K562 (cell line): ENCODE measurements around the gene IMP4. TPM values are rescaled to one million over a fixed set of nuclear protein-coding genes. Genes with fewer than 3 reads are reported as not detected.
A peak's percentile ranks its signal among the peaks of the same experiment; 100 is the strongest.

Source experiments
- ATF3 ChIP-seq, 2 experiments: fragments of 450-650 bp in 1 of 2; sonication (generic) in 1 of 2; formaldehyde crosslinking in 1 of 2; IDR thresholded peaks in 1 of 2; conservative IDR thresholded peaks in 1 of 2; 2 replicates each; pipeline versions ENCODE4 v1.6.1 to v1.8.1; 2016 to 2023; ENCODE audit warnings: mild to moderate bottlenecking in 2 of 2, moderate library complexity in 2 of 2, inconsistent platforms in 1 of 2, missing genetic modification reagents in 1 of 2
- BRD4 ChIP-seq: fragments of 200-600 bp; sonication (generic); IDR thresholded peaks from 2 replicates; pipeline ENCODE4 v1.6.1; 2017; ENCODE audit warnings: inconsistent platforms
- COPS2 ChIP-seq: fragments of 450-650 bp; conservative IDR thresholded peaks from 2 replicates; pipeline ENCODE4 v1.6.1; 2016; ENCODE audit warnings: mild to moderate bottlenecking, moderate library complexity
- E2F8 ChIP-seq: fragments of 450-650 bp; IDR thresholded peaks from 2 replicates; pipeline ENCODE4 v1.7.1; 2018; ENCODE audit warnings: mild to moderate bottlenecking, low read depth; ENCODE audit not compliant: partially characterized antibody
- HMG20B ChIP-seq: fragments of 250-450 bp; sonication (Bioruptor Pico); IDR thresholded peaks from 2 replicates; pipeline ENCODE4 v1.5.0; 2021; ENCODE audit warnings: mild to moderate bottlenecking
- L3MBTL2 ChIP-seq: fragments of 450-650 bp; IDR thresholded peaks from 2 replicates; pipeline ENCODE4 v1.6.1; 2016; ENCODE audit warnings: mild to moderate bottlenecking, moderate library complexity
- MED1 ChIP-seq: sonication (generic); formaldehyde crosslinking; IDR thresholded peaks from 2 replicates; pipeline ENCODE4 v1.8.1; 2023; ENCODE audit warnings: missing genetic modification reagents, borderline replicate concordance
- NR3C1 ChIP-seq: sonication (generic); formaldehyde crosslinking; IDR thresholded peaks from 2 replicates; pipeline ENCODE4 v1.8.1; 2022; ENCODE audit warnings: missing genetic modification reagents
- PHB2 ChIP-seq: fragments of 450-650 bp; IDR thresholded peaks from 2 replicates; pipeline ENCODE4 v1.6.1; 2017; ENCODE audit warnings: low read depth
- RUNX1 ChIP-seq: sonication (generic); IDR thresholded peaks from 2 replicates; pipeline ENCODE4 v1.6.1; 2016; ENCODE audit warnings: antibody characterized with exemption, low read depth
- SIN3B ChIP-seq: fragments of 450-650 bp; IDR thresholded peaks from 2 replicates; pipeline ENCODE4 v1.6.1; 2017; ENCODE audit warnings: low read depth, mild to moderate bottlenecking, moderate library complexity
- TAL1 ChIP-seq: fragments of 450-650 bp; IDR thresholded peaks from 2 replicates; pipeline ENCODE4 v1.6.1; 2016; ENCODE audit warnings: mild to moderate bottlenecking
- ZFX ChIP-seq: sonication (generic); formaldehyde crosslinking; IDR thresholded peaks from 2 replicates; pipeline ENCODE4 v1.8.0; 2022; ENCODE audit warnings: mild to moderate bottlenecking, missing genetic modification reagents, moderate library complexity
- ZNF589 ChIP-seq: fragments of 200-800 bp; sonication (Bioruptor generic); IDR thresholded peaks from 2 replicates; pipeline ENCODE4 v1.6.1; 2016; ENCODE audit warnings: low read depth, missing genetic modification characterization, missing compliant biosample characterization
- polyA plus RNA-seq, 8 experiments: library from polyadenylated mRNA; depleted of rRNA in 4 of 8; stranded (reverse) in 5 of 8; unstranded in 3 of 8; fragments of >200 nt; fragmentation: Nextera tagmentation in 2 of 8; fragmentation: Illumina TruSeq in 1 of 8; extraction: Ambion mirVana in 2 of 8; extraction: Trizol in 1 of 8; gene quantifications; 2 replicates each; pipeline versions ENCODE4 v1.2.1 to v1.2.3, GENCODE V29; 2011 to 2014; ENCODE audit warnings: inconsistent platforms in 1 of 8, missing spikeins in 1 of 8
- total RNA-seq, 7 experiments: library from RNA; depleted of rRNA in 6 of 7; stranded (reverse); fragments of >200 nt in 6 of 7; fragmentation: Illumina TruSeq in 2 of 7; extraction: Trizol in 2 of 7; gene quantifications; 2 replicates each; pipeline versions ENCODE4 v1.2.1 to v1.2.3, GENCODE V29; 2011 to 2021; ENCODE audit warnings: low replicate concordance in 1 of 7
- TF ChIP-seq, protein P1 (sequence below): fragments of 150-350 bp; IDR thresholded peaks from 2 replicates; pipeline ENCODE4 v1.6.1; 2014; ENCODE audit warnings: low read depth, mild to moderate bottlenecking, low read length, borderline replicate concordance
- TF ChIP-seq, protein P2 (sequence below): fragments of 150-350 bp; conservative IDR thresholded peaks from 2 replicates; pipeline ENCODE4 v1.6.1; 2014; ENCODE audit warnings: low read length
- TF ChIP-seq, protein P3 (sequence below): IDR thresholded peaks from 2 replicates; pipeline ENCODE4 v1.6.1; 2014; ENCODE audit warnings: antibody characterized with exemption

Gene IMP4
- total and polyA plus RNA-seq, 9 of the 15 experiments (the other 6 are each of a cell fraction or from before 2014, with no cell fraction given), result 35.4 to 209 (median 100.0) TPM

- TF ChIP-seq, protein P1, sequence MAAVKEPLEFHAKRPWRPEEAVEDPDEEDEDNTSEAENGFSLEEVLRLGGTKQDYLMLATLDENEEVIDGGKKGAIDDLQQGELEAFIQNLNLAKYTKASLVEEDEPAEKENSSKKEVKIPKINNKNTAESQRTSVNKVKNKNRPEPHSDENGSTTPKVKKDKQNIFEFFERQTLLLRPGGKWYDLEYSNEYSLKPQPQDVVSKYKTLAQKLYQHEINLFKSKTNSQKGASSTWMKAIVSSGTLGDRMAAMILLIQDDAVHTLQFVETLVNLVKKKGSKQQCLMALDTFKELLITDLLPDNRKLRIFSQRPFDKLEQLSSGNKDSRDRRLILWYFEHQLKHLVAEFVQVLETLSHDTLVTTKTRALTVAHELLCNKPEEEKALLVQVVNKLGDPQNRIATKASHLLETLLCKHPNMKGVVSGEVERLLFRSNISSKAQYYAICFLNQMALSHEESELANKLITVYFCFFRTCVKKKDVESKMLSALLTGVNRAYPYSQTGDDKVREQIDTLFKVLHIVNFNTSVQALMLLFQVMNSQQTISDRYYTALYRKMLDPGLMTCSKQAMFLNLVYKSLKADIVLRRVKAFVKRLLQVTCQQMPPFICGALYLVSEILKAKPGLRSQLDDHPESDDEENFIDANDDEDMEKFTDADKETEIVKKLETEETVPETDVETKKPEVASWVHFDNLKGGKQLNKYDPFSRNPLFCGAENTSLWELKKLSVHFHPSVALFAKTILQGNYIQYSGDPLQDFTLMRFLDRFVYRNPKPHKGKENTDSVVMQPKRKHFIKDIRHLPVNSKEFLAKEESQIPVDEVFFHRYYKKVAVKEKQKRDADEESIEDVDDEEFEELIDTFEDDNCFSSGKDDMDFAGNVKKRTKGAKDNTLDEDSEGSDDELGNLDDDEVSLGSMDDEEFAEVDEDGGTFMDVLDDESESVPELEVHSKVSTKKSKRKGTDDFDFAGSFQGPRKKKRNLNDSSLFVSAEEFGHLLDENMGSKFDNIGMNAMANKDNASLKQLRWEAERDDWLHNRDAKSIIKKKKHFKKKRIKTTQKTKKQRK, result no peak
- TF ChIP-seq NR3C1 (CRISPR knock-in tag), result no peak
- peak; percentile 91 for TF ChIP-seq ZNF589 (CRISPR knock-in tag)
- peak; percentile 63 for TF ChIP-seq L3MBTL2
- TF ChIP-seq COPS2, result no peak
- no peak for TF ChIP-seq RUNX1
- TF ChIP-seq E2F8, result no peak
- TF ChIP-seq BRD4, result no peak
- TF ChIP-seq MED1 (CRISPR knock-in tag), result no peak
- TF ChIP-seq ZFX (CRISPR knock-in tag), result peak; percentile 11; the same call in 1 of the 2 replicates
- TF ChIP-seq ATF3 (IDR thresholded peaks at IDR 0.05), result peak; percentile 78
- no peak; the same call in 1 of the 2 replicates for TF ChIP-seq ATF3 (CRISPR knock-in tag; conservative IDR thresholded peaks at IDR 0.05)
- TF ChIP-seq, protein P2, sequence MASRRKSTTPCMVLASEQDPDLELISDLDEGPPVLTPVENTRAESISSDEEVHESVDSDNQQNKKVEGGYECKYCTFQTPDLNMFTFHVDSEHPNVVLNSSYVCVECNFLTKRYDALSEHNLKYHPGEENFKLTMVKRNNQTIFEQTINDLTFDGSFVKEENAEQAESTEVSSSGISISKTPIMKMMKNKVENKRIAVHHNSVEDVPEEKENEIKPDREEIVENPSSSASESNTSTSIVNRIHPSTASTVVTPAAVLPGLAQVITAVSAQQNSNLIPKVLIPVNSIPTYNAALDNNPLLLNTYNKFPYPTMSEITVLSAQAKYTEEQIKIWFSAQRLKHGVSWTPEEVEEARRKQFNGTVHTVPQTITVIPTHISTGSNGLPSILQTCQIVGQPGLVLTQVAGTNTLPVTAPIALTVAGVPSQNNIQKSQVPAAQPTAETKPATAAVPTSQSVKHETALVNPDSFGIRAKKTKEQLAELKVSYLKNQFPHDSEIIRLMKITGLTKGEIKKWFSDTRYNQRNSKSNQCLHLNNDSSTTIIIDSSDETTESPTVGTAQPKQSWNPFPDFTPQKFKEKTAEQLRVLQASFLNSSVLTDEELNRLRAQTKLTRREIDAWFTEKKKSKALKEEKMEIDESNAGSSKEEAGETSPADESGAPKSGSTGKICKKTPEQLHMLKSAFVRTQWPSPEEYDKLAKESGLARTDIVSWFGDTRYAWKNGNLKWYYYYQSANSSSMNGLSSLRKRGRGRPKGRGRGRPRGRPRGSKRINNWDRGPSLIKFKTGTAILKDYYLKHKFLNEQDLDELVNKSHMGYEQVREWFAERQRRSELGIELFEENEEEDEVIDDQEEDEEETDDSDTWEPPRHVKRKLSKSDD, result no peak
- no peak for TF ChIP-seq SIN3B
- peak; percentile 25; the same call in 1 of the 2 replicates for TF ChIP-seq TAL1
- no peak for TF ChIP-seq HMG20B
- TF ChIP-seq PHB2, result no peak
- TF ChIP-seq, protein P3, sequence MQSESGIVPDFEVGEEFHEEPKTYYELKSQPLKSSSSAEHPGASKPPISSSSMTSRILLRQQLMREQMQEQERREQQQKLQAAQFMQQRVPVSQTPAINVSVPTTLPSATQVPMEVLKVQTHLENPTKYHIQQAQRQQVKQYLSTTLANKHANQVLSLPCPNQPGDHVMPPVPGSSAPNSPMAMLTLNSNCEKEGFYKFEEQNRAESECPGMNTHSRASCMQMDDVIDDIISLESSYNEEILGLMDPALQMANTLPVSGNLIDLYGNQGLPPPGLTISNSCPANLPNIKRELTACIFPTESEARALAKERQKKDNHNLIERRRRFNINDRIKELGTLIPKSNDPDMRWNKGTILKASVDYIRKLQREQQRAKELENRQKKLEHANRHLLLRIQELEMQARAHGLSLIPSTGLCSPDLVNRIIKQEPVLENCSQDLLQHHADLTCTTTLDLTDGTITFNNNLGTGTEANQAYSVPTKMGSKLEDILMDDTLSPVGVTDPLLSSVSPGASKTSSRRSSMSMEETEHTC, result peak; percentile 45; the same call in 1 of the 2 replicates
These were observed 4.9 kb upstream of the IMP4 start (continued) for GRCh38 chr2:130337735-130338325.
